GM18870 (cell line): Measurements from ENCODE around the gene MYADML2.
"Not testable (repeated sequence)": the region's sequence is repeated elsewhere in the genome, so short reads cannot be mapped to it uniquely, and the experiment has no call there.

ENCODE experiments used
- ATAC-seq: cut with Tn5 transposase; IDR thresholded peaks from one replicate; pipeline ENCODE4 v1.9.1; 2021; ENCODE audit warnings: moderate library complexity; ENCODE audit not compliant: unreplicated experiment

The MYADML2 gene

DNA sequence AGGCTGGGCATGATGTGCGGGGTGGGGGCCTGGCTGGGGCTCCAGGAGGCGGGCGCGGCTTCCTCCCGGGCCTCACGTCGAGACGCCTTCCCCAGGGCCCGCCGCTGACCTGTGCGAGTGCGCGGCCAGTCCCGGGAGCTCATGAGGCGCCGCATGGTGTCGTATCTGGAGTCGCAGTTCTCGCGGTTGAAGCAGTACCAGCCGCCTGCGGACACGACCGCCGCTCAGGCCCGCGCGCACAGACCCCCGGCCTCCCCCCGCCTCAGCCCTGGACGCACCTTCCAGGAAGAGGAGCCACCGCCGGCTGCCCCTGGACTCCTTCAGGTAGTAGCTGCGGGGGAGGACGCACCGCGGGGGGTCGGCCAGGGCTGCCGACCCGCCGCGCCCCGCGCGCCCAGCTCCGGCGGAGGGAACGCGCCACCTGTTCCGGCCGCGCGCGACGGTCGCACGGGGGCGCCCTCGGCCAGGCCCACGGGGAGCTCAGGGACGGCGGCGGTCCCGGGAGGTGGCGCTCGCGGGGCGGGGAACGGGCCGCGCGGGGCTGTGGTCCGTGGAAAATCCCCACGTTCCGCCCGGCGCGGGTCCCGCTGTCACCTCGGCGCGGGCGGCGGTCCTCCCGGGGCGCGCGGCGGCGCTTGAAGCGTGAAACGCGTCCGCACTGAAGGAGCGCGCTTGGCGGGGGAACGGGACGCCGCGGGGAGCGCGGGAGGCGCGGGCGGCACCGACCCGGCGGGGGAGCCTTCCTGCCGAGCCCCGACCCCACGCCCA, 12.5 kb upstream of the MYADML2 start:
- ATAC-seq: no peak

DNA sequence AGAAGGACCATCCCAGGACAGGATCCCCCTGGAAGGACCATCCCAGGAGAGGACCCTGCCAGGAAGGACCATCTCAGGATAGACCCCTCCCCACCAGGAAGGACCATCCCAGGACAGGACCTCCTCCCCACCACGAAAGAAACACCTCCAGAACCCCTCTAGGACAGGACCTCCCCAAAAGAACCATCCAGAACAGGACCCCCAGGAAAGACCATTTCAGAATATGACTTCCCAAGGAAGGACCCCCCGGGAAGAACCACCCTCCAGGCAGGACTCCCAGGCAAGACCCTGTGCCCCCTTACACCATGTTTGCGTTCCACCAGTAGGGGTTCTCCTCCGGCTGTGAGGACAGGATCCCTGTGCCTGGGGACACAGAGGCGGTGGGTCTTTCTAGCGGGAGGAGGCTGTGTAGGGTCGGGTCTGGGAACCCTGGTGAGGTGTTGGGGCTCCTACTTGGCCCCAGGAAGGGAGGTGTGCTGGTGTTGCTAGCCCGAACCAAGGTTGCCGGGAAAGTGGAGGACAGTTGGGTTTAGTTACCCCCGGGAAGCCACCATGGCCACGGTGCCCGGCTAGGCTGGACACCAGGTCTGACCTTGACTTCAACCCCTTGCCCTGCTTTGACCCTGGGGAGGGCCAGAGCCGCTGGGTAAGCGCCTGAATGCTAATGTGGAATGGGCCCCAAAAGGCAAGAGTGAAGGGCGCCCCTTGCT, 11.8 kb upstream of the MYADML2 start:
- ATAC-seq: no peak

DNA sequence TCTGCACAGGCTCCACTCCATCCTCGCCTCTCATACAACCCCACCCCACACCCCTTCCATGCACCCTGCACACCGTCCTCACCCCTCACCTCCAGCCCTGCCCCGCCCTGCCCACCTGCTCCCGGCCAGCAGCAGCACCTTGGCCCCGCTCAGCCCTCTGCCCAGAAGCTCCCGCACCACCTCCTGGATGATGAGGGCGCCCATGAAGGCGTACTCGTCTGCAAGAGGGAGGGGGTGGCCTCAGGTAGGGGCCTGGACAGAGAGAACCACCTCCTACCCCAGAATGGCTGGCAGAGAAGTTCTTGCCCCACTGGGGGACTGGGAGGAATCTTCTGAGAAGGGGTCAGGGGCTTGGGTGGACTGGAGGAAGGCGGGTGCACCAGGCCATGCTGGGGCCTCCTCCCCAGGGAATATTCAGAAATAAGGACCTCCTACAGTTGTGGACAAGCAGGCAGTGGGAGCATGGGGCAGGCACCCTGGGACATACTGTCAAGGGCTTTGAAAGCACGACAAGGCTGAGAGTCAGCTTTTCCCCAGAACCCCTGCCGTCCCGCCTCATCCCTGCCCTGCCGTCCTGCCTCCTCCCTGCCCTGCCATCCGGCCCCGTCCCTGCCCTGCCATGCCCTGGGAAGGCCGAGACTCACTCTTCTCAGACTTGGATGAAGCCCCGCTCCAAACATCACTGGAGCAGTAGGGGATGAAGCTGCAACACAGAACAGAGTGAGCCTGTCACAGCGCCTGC, 10.8 kb upstream of the MYADML2 start:
- ATAC-seq: no peak

DNA sequence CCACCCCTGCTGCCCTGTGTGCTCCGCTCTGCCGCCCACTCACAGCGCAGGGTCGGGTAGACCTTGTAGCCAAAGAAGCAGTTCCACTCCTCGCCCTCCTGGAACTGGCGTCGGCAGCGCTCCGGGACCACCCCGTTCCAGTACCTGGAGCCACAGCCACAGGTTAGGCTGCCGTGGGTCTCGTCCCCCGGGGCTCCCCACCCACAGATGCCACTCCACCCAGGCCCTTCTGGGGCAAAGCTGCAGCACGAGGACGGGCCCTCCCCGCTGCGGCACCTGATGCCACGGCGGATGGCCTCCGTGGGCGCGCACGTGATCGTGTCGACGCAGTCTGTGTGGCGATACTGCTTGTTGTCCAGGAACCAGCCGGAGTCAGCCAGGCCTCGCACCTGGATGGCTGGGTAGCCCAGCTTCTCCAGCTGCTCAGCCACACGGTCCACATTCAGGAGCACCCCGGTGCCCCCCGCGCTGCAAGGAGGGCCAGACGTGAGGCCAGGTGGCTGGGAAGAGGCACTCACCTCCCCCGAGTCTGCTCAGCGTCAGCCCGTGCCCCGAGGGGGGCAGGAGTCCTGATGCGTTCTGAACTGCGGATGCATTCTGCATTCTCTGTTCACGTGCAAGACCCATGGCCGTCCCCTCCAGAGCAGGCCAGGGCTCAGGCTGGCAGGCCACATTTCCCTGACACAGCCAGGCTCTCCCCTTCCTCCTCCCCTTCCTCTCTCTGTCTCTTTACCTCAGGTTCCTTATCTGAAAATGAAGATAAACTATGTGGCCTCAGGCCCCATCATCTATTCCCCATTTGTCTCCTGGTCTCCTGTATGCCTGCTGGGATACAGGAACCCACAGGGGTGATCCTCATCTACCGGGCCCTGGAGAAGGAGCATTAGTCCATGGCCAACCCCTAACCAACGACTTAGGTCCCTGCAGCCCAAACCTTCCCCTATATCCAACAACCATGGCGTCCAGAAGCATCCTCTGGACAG, 9.9 kb upstream of the MYADML2 start:
- no peak for ATAC-seq

GRCh38 chr17:81955756-81956544, 8.9 kb upstream of the MYADML2 start:
- no peak for ATAC-seq

GRCh38 chr17:81955058-81955681, 8.1 kb upstream of the MYADML2 start:
- no peak for ATAC-seq

DNA sequence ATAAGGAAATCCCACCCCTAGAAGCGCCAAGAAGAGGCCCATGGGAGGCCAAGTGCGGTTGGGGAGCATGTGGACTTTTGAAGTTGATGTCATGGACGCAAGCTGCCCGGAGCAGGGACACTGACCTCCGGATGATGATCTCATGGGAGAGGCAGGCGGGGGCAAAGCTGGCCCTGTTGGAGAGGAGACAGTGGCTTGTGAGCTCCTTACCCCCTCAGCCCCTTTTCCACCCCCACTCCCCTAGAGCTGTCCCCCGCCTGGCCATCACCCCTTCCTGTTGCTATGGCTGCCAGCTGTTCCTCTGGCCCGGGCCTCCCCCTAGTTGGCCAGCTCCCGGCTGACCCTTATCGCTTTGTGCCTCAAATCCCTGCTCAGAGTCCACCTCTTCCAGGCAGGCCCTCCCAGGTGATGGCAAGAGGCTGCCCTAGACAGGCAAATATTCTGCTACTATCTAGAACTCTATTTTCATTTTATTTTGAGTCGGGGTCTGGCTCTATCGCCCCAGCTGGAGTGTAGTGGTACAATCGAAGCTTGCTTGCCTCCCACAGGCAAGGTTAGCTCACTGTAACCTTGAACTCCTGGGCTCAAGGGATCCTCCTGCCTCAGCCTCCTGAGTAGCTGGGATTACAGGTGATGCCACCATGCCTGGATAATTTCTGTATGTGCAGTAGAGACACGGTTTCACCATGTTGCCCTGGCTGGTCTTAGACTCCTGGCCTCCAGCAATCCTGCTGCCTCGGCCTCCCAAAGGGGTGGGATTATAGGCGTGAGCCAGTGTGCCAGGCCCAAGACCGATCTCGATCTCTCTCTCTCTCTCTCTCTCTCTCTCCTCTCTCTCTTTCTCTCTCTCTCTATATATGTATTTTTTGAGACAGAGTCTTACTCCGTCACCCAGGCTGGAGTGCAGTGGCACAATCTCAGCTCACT, 7.4 kb upstream of the MYADML2 start:
- no peak for ATAC-seq

DNA sequence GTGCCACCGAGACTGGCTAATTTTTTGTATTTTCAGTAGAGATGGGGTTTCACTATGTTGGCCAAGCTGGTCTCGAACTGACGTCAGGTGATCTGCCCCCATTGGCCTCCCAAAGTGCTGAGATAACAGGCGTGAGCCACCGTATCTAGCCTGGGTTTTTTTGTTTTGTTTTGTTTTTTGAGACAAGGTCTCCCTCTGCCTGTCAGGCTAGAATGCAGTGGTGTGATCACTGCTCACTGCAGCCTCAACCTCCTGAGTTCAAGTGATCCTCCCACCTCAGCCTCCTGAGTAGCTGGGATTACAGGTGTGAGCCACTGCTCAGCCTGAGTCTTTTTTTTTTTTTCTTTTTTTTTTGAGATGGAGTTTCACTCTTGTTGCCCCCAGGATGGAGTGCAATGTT, 6.4 kb upstream of the MYADML2 start:
- not testable (repeated sequence) for ATAC-seq

- no peak for ATAC-seq
Measured at GRCh38 chr17:81952792-81953228, 5.8 kb upstream of the MYADML2 start.

DNA sequence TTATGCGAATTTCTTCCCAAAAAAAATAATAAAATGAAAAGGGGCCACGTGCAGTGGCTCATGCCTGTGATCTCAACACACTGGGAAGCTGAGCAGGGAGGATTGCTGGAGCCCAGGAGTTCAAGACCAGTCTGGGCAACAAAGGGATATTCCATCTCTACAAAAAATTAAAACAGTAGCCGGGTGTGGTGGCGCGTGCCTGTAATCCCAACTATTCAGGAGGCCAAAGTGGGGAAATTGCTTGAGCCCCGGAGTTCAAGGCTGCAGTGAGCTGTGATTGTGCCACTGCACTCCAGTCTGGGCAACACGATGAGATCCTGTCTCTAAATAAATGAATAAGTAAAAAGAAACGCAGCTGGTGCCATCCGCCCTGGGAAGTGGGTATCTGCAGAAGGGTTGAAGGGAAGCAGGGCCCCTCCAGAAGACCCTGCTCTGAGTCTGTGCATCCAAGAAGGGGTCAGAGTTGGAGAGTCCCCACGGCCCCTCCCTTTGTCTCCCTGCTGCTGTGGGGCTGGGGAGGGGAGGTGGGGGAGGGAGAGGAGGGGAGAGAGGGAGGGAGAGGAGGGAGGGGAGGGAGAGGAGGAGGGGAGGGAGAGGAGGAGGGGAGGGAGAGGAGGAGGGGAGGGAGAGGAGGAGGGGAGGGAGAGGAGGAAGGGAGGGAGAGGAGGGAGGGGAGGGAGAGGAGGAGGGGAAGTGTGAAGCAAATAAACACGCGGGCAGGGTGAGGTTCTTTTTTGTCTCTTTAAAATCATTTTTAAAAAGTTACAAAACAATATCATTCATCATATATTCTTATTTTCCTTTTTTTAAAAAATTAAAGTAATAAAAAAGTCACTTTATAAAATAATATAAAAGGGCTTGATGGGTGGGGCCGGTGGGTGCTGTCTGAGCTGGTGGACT, 5.0 kb upstream of the MYADML2 start:
- ATAC-seq: no peak

DNA sequence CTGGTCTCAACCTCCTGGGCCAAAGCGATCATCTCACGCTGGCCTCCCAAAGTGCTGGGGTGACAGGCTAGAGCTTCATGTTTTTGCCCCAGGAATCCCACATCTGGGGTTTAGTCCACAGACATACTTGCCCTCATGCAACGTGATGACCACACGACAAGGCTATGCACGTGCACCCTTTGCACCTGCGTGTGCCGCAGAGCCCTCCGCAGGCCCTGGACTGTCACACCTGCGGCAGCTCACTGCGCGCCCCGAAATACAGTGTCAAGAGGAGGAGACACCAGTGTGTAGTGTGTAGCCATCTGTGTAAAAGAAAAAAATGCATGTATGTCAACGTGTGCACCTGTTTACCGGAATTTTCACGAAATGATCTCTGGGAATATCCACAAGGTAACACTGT, 3.5 kb upstream of the MYADML2 start:
- no peak for ATAC-seq

DNA sequence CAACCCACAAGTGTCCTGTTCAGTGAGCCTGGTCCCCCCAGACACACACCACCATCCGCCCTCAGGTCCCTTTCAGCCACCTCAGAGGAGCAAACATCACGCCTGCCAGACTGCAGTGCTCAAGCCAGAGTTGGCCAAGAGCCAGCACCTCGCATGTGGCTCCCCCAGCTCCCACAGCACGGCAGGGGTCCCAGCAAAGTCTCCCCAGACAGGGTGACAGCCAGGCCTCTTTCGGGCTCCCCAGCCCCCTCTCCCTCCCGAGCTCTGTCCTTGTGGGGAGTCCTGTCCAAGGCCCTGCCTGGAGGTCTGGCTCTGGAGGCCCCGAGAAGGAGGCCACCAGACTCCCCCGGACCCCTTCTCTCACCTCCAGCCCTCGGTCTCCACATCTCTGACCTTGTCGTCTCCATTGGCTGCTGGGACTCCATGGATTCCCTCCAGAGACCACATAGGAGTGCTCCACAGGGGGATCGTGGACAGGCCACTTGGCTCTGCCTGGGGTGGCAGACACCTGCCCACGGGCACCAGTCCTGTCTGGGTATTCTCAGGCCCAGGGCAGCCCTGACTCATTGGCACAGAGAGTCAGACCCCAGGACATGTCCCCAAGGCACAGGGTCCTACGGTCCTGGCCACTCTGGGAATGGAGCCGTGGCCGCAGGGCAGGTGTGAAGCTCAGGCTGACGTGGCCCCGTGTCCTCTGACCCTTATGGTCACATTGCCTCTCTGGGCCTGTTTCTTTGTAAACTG, 1.8 kb upstream of the MYADML2 start:
- no peak for ATAC-seq

- ATAC-seq: no peak
Measured at GRCh38 chr17:81944858-81945257, 2.2 kb downstream of the MYADML2 start.

GRCh38 chr17:81942167-81942553, 4.9 kb downstream of the MYADML2 start:
- no peak for ATAC-seq

DNA sequence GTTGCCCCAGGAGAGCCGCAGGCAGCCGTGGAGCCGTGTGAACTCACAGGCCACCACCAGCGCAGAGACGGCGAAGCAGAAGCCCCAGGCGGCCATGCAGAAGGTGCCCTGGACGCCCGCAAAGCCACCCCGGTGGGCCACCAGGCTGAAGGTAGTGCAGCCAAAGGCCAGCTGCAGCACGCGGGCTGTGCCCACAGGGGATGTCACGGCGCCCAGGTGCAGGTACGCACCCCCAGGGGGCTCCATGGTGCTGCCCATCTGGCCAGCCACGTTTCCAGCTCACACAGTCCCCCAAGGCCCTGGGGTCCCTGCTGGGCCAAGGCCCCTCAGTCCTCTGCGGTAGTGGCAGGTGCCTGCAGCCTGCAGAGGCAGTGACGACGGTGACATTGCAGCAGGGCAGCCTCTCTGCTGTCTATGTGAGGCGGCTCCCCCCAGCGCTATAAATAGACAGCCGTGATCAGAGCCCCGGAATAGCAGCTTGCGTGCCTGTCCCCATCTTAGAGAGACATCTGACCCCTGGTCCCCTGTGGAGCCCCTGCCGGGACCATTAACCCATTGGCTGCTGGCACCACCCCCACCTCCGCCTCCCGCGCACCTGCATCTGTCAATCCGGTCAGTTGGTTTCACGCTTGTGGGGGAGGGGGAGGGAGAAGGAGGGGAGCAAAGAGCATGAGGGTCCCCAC, 5.4 kb downstream of the MYADML2 start:
- no peak for ATAC-seq
